HG03103 (cell line): Measurements from ENCODE around the gene FA2H.
"Not testable (repeated sequence)": the region's sequence is repeated elsewhere in the genome, so short reads cannot be mapped to it uniquely, and the experiment has no call there.

Source experiments
- ATAC-seq: cut with Tn5 transposase; IDR thresholded peaks from one replicate; pipeline ENCODE4 v1.9.1; 2021; ENCODE audit warnings: low read depth; ENCODE audit not compliant: unreplicated experiment

FA2H gene

DNA sequence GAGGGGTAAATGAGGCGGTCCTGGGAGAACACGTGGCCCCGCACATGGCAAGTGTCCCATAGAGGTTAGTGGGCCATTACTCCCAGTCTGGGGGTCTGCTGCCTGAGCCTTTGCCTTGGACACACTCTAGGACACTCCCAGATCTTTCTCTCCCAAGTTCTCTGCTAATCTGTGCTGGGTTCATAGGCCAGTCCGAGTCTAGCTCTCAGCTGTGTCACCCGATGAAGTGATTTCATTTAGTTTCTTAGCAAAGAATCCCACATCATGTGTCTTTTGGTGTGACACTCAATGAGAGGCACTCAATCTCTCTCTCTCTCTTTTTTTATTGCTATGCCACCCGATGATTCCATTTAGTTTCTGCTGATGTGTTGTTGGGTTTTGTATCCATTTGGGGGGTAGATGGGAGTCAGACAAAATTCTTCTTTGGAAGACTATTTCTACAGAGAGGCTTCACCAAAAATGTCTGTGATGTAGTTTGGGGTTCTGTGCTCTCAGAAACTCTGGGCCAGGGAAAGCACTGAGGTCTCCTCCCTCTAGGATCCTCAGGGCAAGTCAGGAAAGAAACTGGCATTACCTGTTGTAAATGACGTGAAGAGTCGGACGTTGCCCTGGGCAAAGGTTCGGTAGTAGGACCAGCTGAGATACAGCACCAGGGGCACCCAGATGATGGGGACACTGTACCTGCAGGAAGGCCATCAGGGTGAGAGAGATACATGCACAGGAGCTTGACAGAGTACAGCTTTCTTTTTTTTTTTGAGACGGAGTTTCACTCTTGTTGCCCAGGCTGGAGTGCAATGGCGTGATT, 48.8 kb downstream of the FA2H start:
- no peak for ATAC-seq

DNA sequence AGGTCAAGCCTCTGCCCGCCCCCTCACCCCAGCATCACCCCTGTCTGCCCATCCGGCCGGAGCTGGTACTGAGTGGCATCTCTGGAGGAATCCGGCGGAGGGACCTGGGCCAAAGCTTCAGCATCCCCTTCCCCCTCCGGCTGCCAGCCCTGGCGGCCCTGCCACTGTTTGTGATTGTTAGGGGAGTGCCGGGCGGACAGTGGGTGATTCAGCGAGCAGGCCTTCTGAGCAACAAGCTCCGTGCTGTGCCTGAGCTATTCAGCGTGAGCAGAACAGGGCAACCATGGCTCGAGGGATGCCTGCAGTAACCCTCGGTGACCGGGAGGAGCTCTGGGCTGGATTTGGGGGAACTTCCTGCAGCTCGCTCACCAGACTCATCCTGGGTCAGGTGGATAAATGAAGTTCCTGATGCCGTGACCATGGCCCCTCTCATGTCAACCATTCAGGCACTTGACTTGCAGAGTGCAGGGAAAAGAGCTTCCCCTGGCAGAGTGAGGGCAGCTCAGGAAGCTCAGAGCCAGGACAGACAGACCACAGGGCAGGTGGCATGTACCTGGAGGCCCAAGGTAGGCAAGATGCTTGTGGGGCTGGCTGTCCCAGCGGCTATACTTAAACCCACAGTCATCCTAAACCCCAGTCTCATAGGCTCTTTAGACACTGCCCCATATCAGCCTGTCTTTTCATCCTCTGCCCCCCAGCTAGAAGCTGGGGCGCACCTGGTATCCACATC, 49.6 kb downstream of the FA2H start:
- no peak for ATAC-seq

DNA sequence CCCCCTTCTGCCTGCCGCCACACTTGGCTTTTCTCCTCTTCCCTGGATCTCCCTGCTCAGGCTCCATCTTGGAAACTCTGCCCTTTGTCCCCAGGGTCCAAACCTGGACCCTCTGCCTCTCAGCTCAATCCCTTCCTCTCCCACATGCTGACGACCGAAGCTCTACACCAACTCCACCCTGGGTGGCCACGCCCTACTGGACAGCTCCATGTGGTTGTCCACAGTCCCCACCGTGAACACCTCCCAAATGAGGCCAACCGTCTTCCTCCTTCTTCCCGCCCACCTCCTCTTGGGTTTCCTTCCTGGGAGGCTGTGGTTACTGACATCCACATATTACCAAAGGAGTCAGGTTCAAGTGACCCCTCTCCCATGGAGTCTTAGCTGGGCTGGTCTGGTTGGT, 51.4 kb downstream of the FA2H start:
- no peak for ATAC-seq

DNA sequence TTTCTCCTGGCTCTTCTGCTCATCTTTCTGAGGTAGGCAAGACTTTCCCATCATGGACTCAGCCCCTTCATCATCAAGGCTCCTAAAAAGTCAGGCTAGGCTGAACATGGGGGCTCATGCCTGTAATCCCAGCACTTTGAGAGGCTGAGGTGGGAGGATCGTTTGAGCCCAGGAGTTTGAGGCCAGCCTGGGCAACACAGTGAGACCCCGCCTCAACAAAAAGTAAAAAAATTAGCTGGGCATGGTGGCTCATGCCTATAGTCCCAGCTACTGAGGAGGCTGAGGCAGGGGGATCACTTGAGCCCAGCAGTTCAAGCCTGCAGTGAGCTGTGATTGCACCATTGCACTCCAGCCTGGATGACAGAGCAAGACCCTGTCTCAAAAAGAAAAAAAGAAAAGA, 52.5 kb downstream of the FA2H start:
- not testable (repeated sequence) for ATAC-seq

DNA sequence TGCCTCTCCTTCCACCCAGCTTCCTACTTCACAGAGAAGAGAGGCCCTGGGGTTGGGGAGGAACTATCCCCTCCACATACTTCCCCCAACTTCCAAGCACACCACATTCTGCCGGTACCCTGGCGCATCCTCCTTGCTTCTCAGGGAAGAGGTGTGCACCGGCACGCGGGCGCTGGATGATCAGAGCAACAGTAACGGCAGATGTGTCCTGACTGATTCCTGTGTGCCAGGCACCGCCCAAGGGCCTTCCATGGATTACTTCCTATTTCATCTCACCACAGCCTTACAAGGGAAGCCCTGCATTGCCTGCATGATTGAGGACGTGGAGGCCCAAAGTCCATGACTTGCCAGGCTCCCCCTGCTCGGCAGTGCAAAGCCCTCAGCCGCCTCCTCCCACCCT, 52.9 kb downstream of the FA2H start:
- ATAC-seq: no peak

DNA sequence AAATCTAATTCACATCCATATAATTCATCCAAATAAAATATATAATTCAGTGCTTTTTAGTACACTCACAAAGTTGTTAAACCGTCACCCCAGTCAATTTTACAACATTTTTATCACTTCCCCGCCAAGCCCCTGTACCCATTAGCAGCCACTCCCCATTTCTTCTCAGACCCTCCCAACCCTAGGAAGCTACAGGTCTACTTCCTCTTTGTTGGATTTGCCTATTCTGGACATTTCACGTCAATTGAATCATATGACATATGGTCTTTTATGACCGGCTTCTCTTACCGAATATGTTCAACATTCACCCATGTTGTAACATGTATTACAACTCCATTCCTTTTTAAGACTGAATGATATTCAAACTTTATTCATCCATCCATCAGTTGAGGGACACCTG, 54.0 kb downstream of the FA2H start:
- ATAC-seq: no peak

DNA sequence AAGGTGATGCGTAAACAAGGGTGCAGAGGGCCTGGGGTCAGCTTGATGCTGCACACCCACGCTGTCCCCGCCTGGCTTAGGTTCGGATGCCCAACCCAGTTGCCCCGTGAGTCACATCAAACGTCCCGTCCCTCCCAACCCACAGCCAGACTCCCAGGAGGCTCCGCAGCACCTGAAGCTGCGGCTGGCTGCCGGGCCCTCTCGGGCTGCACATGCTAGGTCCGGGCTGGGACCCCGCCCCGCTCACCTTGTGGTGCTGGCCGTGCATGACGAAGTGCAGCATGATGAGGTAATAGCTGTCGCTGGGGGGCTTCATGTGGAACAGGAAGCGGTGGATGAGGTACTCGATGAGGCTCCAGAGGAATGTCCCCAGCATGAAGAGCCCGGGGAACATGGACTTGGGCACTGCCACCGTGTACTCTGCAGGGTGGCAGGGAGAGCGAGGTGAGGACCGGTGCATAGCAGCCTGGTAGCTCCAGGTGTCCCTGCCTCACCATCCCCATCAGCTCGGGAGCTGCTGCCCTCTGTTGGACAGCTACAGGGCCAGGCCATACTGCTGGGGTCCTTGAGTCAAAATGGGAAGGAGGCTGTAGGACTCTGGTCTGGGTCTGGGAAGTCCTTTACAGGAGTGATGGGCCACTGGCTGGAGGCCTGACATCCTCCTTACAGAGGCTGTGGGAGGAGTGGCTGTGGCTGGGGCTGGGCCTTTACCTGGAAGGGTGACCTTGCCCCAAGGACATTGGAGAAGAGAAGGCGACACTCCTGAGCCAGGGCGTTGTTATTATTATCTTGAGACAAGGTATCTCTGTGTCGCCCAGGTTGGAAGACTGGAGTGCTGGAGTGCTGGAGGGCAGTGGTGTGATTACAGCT, 55.6 kb downstream of the FA2H start:
- no peak for ATAC-seq

DNA sequence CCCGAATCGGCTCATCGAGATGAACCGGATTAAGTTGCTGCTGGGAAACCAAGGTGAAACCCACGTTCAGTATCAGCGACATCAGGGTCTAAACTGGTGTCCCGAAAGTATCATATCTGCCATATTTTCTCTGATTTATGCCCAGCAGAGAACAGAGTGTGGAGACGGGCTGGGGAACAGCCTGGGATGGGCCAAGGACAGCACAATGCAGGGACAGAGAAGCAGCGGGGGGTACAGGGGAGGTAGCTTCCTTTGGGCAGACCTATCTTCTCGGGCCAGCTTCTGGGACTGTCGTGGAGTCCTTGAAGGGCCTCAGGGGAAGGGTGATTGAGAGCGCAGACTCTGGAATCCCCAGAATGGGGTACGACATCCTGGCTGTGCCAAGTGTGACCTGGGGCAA, 56.5 kb downstream of the FA2H start:
- ATAC-seq: no peak

DNA sequence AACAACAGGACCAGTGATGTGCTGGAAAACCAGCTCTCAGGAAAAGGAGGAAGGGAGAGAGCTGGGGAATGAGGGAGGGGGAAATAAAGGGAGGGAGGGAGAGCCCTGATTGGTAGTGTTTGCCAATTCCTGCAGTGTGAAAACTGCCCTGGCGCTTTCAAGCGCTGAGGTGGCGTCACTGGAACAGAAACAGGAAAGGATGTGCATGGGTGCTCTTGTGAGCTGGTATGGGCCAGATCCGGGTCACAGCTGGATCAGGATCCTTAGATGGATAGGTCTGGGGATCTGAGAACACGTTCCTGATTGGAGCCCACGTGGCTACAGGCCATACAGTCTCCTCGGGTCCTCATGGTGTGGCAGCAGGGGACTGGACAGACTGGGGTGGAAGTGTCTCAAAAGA, 57.3 kb downstream of the FA2H start:
- no peak for ATAC-seq

DNA sequence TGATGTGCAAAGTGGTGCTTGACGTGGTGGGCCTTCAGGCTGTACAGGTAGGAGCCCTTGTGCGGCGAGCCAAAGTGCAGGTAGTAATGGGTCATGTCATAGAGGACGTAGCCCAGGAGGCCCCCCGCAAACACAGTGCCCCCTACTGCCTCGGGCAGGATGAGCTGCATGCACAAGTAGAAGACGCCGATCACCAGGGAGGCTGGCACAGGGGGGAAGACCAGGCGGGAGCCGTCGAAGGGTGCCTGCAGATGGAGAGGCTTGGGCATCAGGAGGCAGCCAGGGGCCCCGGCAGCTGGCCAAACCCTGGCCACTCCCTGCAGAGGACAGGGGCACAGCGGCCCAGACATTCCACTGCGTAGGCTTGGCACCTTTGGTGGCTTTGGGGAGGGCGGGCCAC, 58.3 kb downstream of the FA2H start:
- ATAC-seq: no peak

DNA sequence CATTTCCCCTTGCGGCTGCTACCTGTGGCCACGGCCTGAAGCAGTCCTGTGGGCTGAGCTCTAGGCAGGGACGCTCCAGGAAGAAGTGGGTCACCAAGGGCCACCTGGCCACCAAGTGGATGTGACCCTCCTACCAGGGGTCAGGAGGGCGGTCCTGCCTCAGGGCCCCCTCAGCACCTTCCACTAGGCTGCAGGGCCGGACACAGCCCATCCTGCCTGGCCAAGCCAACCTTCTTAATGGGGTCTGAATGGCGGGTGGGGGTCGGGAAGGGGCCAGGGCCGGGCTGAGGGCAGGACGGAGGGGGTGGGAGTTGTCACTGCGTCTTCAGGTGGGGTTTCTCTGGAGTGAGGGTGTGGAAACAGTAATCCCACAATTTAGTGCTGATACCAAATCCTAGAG, 60.7 kb downstream of the FA2H start:
- no peak for ATAC-seq

DNA sequence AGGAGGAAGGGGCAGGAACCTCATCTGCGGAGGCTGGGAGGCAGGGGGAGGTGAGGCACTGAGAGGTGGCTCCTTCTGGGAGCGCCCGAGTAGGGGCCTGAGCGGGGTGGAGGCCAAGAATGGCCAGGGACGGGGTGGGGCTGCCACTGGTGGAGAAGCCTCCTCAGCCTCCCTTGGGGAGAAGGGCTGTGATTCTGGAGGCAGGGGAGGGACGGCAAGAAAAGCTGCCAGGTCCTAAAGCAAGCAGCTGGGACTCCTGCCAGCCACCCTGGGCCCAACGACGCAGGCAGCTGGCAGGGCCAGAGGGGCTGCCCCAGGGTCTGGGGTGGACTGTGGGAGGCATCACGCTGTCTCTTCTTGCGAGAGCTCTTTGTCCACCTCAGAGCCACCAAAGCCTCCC, 61.3 kb downstream of the FA2H start:
- no peak for ATAC-seq

DNA sequence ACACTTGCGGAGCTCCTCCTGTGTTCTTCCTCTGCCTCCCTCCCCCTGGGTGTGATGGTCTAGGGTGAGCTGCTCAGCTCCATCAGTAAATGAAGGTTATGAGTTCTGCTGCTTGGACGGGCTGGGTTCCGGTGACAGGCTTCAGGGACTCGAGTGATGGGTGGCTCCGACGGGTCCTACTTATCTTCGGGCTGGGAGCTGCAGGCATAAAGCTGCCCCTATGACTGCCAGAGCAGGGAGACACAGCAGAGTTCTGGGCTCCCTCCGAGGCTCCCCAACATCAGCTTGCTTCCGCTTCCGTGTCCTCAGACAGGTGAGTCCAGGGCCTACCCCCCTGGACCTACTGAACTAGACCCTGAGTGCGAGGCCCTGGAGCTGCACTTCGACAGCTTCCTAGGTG, 62.7 kb downstream of the FA2H start:
- ATAC-seq: no peak

DNA sequence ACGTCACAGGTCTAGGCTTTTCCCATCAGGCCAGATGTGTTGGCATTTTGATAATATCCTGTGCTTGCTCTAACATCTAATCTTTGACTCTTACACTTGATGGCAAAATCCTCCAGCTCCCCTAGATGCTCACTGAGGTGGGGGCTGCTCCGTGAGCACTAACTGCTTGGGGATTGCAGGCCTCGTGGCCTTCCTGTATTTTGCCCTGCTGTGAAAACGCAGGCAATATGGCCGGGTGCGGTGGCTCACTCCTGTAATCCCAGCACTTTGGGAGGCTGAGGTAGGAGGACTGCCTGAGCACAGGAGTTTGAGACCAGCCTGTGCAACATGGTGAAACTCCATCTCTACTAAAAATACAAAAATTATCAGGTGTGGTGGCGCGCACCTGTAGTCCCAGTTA, 64.2 kb downstream of the FA2H start:
- ATAC-seq: no peak

DNA sequence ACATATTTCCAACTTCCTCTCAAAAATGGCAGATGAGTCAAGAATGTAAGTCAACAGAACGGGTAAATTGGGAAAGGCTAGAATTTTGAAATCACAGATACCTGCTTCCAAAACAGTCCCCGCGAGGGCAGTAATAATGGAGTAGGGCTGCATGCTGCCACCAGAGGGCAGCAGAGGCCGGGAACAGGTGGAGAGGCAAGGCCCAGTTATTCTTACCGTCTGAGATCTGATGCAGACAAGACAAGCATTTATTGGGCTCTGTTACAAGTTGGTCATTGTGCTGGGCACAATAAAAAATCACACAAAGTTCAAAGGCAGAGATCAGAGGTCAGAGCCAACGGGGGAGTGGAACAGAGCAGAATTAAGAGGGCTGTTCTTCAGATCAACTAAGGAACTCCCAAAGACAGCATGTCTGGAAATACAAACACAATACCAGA, 65.2 kb downstream of the FA2H start:
- ATAC-seq: peak; percentile 74

DNA sequence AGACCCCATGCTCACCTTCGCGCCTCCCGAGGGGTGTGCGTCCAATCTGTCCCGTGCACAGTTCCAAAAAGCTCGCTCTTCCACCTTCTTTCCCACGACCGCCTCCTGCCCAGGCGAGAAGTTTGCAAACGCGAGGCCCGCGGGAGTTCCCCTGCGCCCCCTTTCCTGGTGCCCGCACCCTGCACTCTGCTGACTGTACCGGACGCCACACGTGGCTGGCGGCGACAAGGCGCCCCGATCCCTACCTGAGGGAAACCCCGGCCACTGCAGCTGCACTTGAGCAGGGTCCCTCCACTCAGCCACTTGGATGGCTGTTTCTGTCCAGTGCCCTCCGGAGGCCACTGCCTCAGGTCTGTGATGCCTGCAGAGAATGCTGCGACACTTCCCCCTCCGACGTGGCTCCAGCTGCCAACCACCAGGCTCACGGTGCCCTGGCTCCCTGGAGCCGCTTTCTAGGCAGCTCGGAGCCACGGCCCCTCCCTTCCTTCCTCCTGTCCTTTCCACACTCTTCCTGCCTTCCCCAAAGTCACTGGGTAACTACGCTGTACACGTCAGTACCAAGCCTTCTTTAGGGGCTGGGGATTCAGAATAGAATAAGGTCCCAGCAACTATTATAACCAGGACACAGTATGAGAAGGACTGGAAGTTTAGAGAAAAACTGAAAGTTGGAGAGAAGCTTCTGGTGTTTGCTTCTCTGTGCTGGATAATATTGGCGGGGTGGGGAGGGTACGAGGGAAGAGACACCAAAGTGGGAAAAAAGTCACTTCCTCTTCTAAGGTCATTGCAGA, 74.0 kb downstream of the FA2H start, which contains the start of gene MLKL:
Gene MLKL, minus strand, starts transcription at position 425 of the 788 bp plus-strand sequence. CDS start 5,105 bp downstream, outside the sequence.
- ATAC-seq: peak; percentile 35

DNA sequence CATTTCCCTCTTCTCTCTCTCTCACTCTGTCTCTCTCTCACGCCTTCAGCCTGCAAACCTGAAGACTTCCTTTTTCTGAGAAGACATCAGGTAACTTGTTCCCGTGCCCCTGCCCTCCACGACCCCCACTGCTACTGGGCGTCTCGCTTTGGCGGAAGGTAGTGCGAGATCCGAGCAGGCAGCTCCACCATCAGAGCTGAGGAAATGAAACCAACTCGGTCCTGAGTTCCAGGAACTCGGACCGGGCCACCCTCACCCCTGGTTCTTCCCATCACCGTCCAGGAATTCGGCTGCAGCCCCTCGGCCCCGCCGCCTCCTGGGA, 74.5 kb downstream of the FA2H start:
- no peak for ATAC-seq

DNA sequence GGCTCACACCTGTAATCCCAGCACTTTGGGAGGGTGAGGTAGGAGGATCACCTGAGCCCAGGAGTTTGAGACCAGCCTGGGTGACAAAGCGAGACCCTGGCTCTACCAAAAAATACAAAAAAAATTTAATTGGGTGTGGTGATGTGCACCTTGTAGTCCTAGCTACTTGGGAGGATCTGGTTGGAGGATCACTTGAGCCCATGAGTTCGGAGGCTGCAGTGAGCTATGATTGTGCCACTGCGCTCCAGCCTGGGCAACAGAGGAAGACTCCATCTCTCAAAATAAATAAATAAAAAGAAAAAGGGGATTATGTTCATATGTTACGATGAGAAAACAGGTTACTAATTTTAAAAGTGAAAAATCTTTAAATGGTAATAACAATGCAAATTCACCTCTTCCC, 75.0 kb downstream of the FA2H start:
- ATAC-seq: no peak

DNA sequence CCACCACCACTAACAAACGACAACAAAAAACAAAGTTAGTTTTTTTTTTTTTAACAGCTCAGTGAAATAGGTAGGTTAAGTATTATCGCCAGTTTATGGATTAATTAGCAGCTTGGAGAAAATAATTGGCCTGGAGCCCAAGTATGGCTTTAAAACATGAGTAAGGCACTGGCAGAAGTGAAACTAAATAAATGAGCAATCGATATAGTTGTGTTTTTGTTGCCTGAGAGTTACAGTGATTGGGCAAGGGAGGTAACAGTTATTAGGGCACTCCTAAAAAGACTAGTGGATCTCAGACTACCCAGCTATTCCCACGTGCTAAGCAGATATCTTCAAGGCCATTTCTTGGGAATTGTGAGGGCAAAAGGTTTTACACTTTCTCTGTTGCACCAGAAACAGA, 76.4 kb downstream of the FA2H start:
- ATAC-seq: no peak
